Muscle layer of colon (tissue), 2 donors: ENCODE measurements around the gene ZNF438.

Experiments
- H3K27ac ChIP-seq: one replicate; pipeline ENCODE4 v1.7.0; 2013; ENCODE audit warnings: low read depth, mild to moderate bottlenecking, low read length, moderate library complexity
- H3K27me3 ChIP-seq, 2 donors: one replicate each; pipeline ENCODE4 v1.7.0; 2013; ENCODE audit warnings: low read length in 2 of 2, mild to moderate bottlenecking in 2 of 2; ENCODE audit not compliant: insufficient read depth in 2 of 2, control insufficient read depth in 1 of 2
- H3K36me3 ChIP-seq: one replicate; pipeline ENCODE4 v1.7.0; 2013; ENCODE audit warnings: mild to moderate bottlenecking, low read length; ENCODE audit not compliant: insufficient read depth
- H3K4me1 ChIP-seq: one replicate; pipeline ENCODE4 v1.7.0; 2013; ENCODE audit warnings: mild to moderate bottlenecking, low read length; ENCODE audit not compliant: insufficient read depth
- H3K4me3 ChIP-seq, 2 donors: one replicate each; pipeline ENCODE4 v1.7.0; 2013; ENCODE audit warnings: low read length in 2 of 2, low read depth in 1 of 2, mild to moderate bottlenecking in 1 of 2, moderate library complexity in 1 of 2
- H3K9ac ChIP-seq: one replicate; pipeline ENCODE4 v1.7.0; 2013; ENCODE audit warnings: low read length
- H3K9me3 ChIP-seq: one replicate; pipeline ENCODE4 v1.7.0; 2013; ENCODE audit warnings: mild to moderate bottlenecking, low read length
- donor health status: abdominal sarcoma.
- donor health status: Adenocarcinoma of cecum.

The ZNF438 gene

GRCh38 chr10:31025142-31025541 is 6.5 kb downstream of the ZNF438 start:
- Histone ChIP-seq H3K9me3 (no peaks in the 10 kb centered on the region), H3K27ac (no peak overlapping the region), H3K9ac (no peak overlapping the region), H3K4me1 (peaks cover 10% of the 10 kb centered on the region), H3K27me3 (no peaks in the 10 kb centered on the region), H3K36me3 (no peaks in the 10 kb centered on the region), H3K4me3 (no peak overlapping the region)

- peaks cover 23% of the 10 kb centered on the region for H3K4me1 ChIP-seq
- no peak overlapping the region for H3K27ac ChIP-seq
- no peaks in the 10 kb centered on the region for H3K36me3 ChIP-seq
- H3K4me3 ChIP-seq = no peak overlapping the region
- H3K27me3 ChIP-seq = no peaks in the 10 kb centered on the region
- H3K9ac ChIP-seq = no peak overlapping the region
- no peaks in the 10 kb centered on the region for H3K9me3 ChIP-seq
Measured at GRCh38 chr10:31023558-31023957, 8.1 kb downstream of the ZNF438 start.

GRCh38 chr10:31020209-31020608 is 11.5 kb downstream of the ZNF438 start:
- H3K9ac ChIP-seq = no peak overlapping the region
- no peak overlapping the region for H3K4me3 ChIP-seq
- H3K4me1 ChIP-seq = peaks cover 38% of the 10 kb centered on the region
- H3K27ac ChIP-seq = no peak overlapping the region
- H3K9me3 ChIP-seq = no peaks in the 10 kb centered on the region
- no peaks in the 10 kb centered on the region for H3K27me3 ChIP-seq
- H3K36me3 ChIP-seq = no peaks in the 10 kb centered on the region

- Histone ChIP-seq H3K9me3 (no peaks in the 10 kb centered on the region), H3K27ac (no peak overlapping the region), H3K4me1 (peaks cover 33% of the 10 kb centered on the region), H3K4me3 (no peak overlapping the region), H3K9ac (no peak overlapping the region), H3K36me3 (no peaks in the 10 kb centered on the region), H3K27me3 (no peaks in the 10 kb centered on the region)
Measured at GRCh38 chr10:31018962-31019361, 12.7 kb downstream of the ZNF438 start.

GRCh38 chr10:31018356-31018750 is 13.3 kb downstream of the ZNF438 start:
- Histone ChIP-seq H3K27ac (no peak overlapping the region), H3K4me1 (peaks cover 33% of the 10 kb centered on the region), H3K4me3 (peak overlapping the region in 1 of 2 donors; percentile 1)

GRCh38 chr10:31017534-31018355 is 13.9 kb downstream of the ZNF438 start:
- H3K27ac ChIP-seq = peak overlapping the region; percentile 10
- H3K9ac ChIP-seq = no peak overlapping the region
- no peaks in the 10 kb centered on the region for H3K27me3 ChIP-seq
- H3K36me3 ChIP-seq = no peaks in the 10 kb centered on the region
- no peak overlapping the region for H3K4me3 ChIP-seq
- H3K9me3 ChIP-seq = no peaks in the 10 kb centered on the region
- peaks cover 33% of the 10 kb centered on the region for H3K4me1 ChIP-seq

More at GRCh38 chr10:31018356-31018750, 13.3 kb downstream of the ZNF438 start:
- H3K9me3 ChIP-seq = no peaks in the 10 kb centered on the region
- no peaks in the 10 kb centered on the region for H3K27me3 ChIP-seq
- no peak overlapping the region for H3K9ac ChIP-seq
- no peaks in the 10 kb centered on the region for H3K36me3 ChIP-seq

- no peak overlapping the region for H3K4me3 ChIP-seq
- H3K27ac ChIP-seq = no peak overlapping the region
- H3K36me3 ChIP-seq = no peaks in the 10 kb centered on the region
- H3K4me1 ChIP-seq = peaks cover 32% of the 10 kb centered on the region
- H3K9me3 ChIP-seq = no peaks in the 10 kb centered on the region
- H3K27me3 ChIP-seq = no peaks in the 10 kb centered on the region
- no peak overlapping the region for H3K9ac ChIP-seq
Measured at GRCh38 chr10:31014161-31014875, 17.3 kb downstream of the ZNF438 start.

GRCh38 chr10:31013331-31013730 is 18.3 kb downstream of the ZNF438 start:
- H3K4me1 ChIP-seq = peaks cover 24% of the 10 kb centered on the region
- no peak overlapping the region for H3K27ac ChIP-seq
- no peaks in the 10 kb centered on the region for H3K36me3 ChIP-seq
- no peak overlapping the region for H3K9ac ChIP-seq
- no peak overlapping the region for H3K4me3 ChIP-seq
- H3K9me3 ChIP-seq = no peaks in the 10 kb centered on the region
- H3K27me3 ChIP-seq = no peaks in the 10 kb centered on the region

GRCh38 chr10:31011665-31012022 is 20.0 kb downstream of the ZNF438 start:
- no peak overlapping the region for H3K4me3 ChIP-seq
- H3K4me1 ChIP-seq = peaks cover 10% of the 10 kb centered on the region
- H3K9ac ChIP-seq = no peak overlapping the region
- no peaks in the 10 kb centered on the region for H3K36me3 ChIP-seq
- H3K27ac ChIP-seq = no peak overlapping the region
- no peaks in the 10 kb centered on the region for H3K27me3 ChIP-seq
- no peaks in the 10 kb centered on the region for H3K9me3 ChIP-seq

GRCh38 chr10:31011017-31011664 is 20.5 kb downstream of the ZNF438 start:
- no peak overlapping the region for H3K4me3 ChIP-seq
- H3K27ac ChIP-seq = no peak overlapping the region
- H3K9me3 ChIP-seq = no peaks in the 10 kb centered on the region
- H3K9ac ChIP-seq = no peak overlapping the region
- H3K4me1 ChIP-seq = peaks cover 10% of the 10 kb centered on the region
- no peaks in the 10 kb centered on the region for H3K36me3 ChIP-seq
- H3K27me3 ChIP-seq = no peaks in the 10 kb centered on the region

- Histone ChIP-seq H3K9me3 (no peaks in the 10 kb centered on the region), H3K4me1 (peaks cover 10% of the 10 kb centered on the region), H3K36me3 (no peaks in the 10 kb centered on the region), H3K27ac (no peak overlapping the region), H3K9ac (no peak overlapping the region), H3K4me3 (no peak overlapping the region), H3K27me3 (no peaks in the 10 kb centered on the region)
Measured at GRCh38 chr10:31010062-31010461, 21.6 kb downstream of the ZNF438 start.
